Astrocyte of the cerebellum (primary cell): ENCODE measurements around the gene ABCB8.
"Not testable (repeated sequence)": the region's sequence is repeated elsewhere in the genome, so short reads cannot be mapped to it uniquely, and the experiment has no call there.

Experiments
- DNase-seq: peaks from one replicate; pipeline ENCODE4 v3.0.0-alpha.2; 2011; ENCODE audit warnings: low read depth
- H3K4me3 ChIP-seq: 2 replicates; pipeline ENCODE4 v1.5.1; 2011; ENCODE audit warnings: mild to moderate bottlenecking, low read depth, low read length, moderate library complexity
- CTCF ChIP-seq: IDR thresholded peaks from 2 replicates; pipeline ENCODE4 v1.5.1; 2012; ENCODE audit warnings: low read length, low read depth, moderate library complexity, mild to moderate bottlenecking; ENCODE audit errors: missing control alignments
- in situ Hi-C: cut with HindIII; loops from 2 replicates; pipeline ENCODE4 v1.10.0; 2017; ENCODE audit warnings: low sequenced_read_pairs

The ABCB8 gene

DNA sequence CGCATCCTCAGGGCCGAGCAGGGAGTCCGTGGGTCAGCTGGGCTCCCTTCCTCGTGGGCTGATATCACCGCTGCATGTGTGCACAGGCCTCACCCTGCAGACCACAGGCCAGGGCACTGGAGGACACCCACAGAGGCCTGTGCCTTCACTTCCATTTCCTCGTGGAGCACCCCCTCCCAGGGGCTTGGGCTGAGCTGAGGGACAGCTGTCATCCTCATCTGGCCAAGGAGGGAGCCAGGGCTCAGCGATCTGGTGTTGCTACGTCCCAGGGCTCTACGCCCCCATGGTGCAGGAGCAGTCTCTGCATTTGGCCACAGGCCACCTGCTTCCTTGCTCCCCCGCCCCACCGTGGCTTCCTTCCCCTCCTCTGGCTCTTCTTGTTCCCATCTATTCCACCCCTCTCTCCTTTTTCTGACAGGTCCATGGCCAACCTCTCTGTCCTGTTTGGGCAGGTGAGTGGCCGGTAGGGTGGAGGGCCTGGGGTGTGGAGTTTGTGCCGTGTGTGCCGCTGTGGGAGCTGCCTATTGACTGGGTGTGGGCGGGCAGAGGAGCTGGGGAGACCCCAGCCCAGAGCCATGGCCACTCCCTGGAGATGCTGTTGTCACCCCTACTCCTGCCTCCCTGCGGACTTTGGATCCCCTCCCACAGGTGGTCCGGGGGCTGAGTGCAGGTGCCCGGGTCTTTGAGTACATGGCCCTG, 11.7 kb downstream of the ABCB8 start:
- in situ Hi-C loops = no loop called here
- DNase-seq = no peak
- no peak overlapping the region for H3K4me3 ChIP-seq
- no peak for TF ChIP-seq CTCF

GRCh38 chr7:151040616-151041375, 12.5 kb downstream of the ABCB8 start:
- H3K4me3 ChIP-seq = no peak overlapping the region
- TF ChIP-seq CTCF = no peak
- no peak for DNase-seq
- in situ Hi-C loops = no loop called here

- DNase-seq, in situ Hi-C loops, H3K4me3 ChIP-seq: not testable (repeated sequence)
These were observed 15.2 kb downstream of the ABCB8 start for GRCh38 chr7:151043449-151043848.

- no peak overlapping the region for H3K4me3 ChIP-seq
- TF ChIP-seq CTCF = no peak
- in situ Hi-C loops = no loop called here
- no peak for DNase-seq
These were observed 15.7 kb downstream of the ABCB8 start for GRCh38 chr7:151043959-151044358.

DNA sequence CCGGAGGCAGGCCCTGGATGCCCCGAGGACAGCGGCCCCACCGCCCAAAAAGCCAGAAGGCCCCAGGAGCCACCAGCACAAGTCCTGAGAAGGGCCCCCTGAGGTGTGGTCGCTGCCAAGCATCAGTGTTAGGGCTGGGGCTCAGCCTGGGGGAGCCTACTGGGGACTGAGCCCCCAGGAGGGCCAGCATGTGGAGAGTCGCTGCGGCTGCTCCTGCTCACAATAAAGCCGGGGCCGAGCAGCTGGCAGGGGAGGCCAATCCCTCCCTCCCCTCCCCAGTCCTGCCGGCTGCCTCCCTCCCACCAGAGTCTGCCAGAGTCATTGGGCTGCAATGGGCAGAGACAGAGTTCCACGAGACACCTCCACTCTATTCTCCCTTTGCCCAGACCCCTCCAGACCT, 17.0 kb downstream of the ABCB8 start:
- TF ChIP-seq CTCF = no peak
- in situ Hi-C loops = no loop called here
- H3K4me3 ChIP-seq = no peak overlapping the region
- DNase-seq = no peak

DNA sequence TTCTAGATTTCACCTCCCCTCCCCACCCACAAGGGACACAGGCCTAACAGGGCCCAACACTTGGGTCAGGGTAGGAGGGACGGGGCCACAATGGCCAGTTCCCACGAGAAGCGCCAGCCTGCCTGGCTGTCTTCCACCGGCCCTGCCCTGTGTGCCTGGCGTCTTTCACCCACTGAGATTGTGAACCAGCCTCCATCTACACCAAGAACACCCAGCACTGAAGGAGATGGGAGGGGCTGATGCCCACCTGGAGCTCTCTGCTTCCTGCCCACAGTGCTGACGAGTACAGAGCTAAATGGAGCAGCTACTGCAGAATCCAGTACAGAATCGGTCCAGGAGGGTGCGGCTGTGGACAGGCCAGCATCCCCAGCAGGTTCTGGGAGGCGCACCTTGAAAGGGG, 17.7 kb downstream of the ABCB8 start:
- no peak for TF ChIP-seq CTCF
- H3K4me3 ChIP-seq = no peak overlapping the region
- in situ Hi-C loops = no loop called here
- no peak for DNase-seq
